Breast epithelium (tissue), 4 donors: ENCODE results near the gene CFH. TPM values are rescaled to one million over a fixed set of nuclear protein-coding genes. Genes with fewer than 3 reads are reported as not detected.
"Not testable (repeated sequence)": the region's sequence is repeated elsewhere in the genome, so short reads cannot be mapped to it uniquely, and the experiment has no call there.

Experiments
- DNase-seq, 2 donors: peaks; one replicate each; pipeline ENCODE4 v3.0.0-alpha.2; 2019; ENCODE audit warnings: low spot score in 2 of 2
- H3K27ac ChIP-seq, 2 donors: fragments of 200-600 bp; sonication (generic) in 1 of 2; one replicate each; pipeline ENCODE4 v1.5.1; 2016 to 2019; ENCODE audit warnings: mild to moderate bottlenecking in 1 of 2
- H3K27me3 ChIP-seq, 2 donors: fragments of 200-600 bp; sonication (generic) in 1 of 2; one replicate each; pipeline versions ENCODE4 v1.5.1 to v1.6.0; 2017 to 2019; ENCODE audit warnings: control low read depth in 1 of 2, mild to moderate bottlenecking in 1 of 2
- H3K36me3 ChIP-seq: fragments of 200-600 bp; one replicate; pipeline ENCODE4 v1.5.1; 2019
- H3K4me1 ChIP-seq, 2 donors: fragments of 200-600 bp; sonication (generic); one replicate each; pipeline ENCODE4 v1.5.1; 2016 to 2019; ENCODE audit warnings: control low read depth in 1 of 2
- H3K4me3 ChIP-seq, 3 donors: fragments of 200-600 bp; sonication (generic); 1 replicate in 2 of 3; 2 replicates in 1 of 3; pipeline ENCODE4 v1.5.1; 2016 to 2019; ENCODE audit warnings: mild to moderate bottlenecking in 3 of 3, moderate library complexity in 2 of 3
- H3K9me3 ChIP-seq, 2 donors: fragments of 200-600 bp; sonication (generic) in 1 of 2; one replicate each; pipeline ENCODE4 v1.5.1; 2016 to 2019; ENCODE audit warnings: control low read depth in 1 of 2
- POLR2A ChIP-seq: fragments of 450-650 bp; IDR thresholded peaks from one replicate; pipeline ENCODE4 v1.6.1; 2016; ENCODE audit warnings: antibody characterized with exemption, mild to moderate bottlenecking, moderate library complexity
- POLR2AphosphoS5 ChIP-seq, 3 donors: sonication (generic); formaldehyde crosslinking; IDR thresholded peaks; one replicate each; pipeline ENCODE4 v1.6.1; 2017; ENCODE audit warnings: antibody characterized with exemption in 3 of 3
- intact Hi-C: fragments of 100-400 bp; cut with DNase I; formaldehyde crosslinking; loops from one replicate; pipeline ENCODE4 v1.15.1; 2023; ENCODE audit warnings: low total_unique reads
- total RNA-seq, 3 donors: library from RNA; depleted of rRNA; stranded (reverse); fragments of >200 nt; gene quantifications; one replicate each; pipeline ENCODE4 v1.1.0, GENCODE V29; 2016
- TF ChIP-seq, protein P1 (sequence below), 3 donors: fragments of 450-650 bp; IDR thresholded peaks; one replicate each; pipeline ENCODE4 v1.5.1; 2016 to 2017; ENCODE audit warnings: antibody characterized with exemption in 3 of 3, mild to moderate bottlenecking in 3 of 3, moderate library complexity in 3 of 3

CFH gene
- total RNA-seq, 3 donors from 2014 or later: 59.7 to 266 (median 82.3) TPM

DNA sequence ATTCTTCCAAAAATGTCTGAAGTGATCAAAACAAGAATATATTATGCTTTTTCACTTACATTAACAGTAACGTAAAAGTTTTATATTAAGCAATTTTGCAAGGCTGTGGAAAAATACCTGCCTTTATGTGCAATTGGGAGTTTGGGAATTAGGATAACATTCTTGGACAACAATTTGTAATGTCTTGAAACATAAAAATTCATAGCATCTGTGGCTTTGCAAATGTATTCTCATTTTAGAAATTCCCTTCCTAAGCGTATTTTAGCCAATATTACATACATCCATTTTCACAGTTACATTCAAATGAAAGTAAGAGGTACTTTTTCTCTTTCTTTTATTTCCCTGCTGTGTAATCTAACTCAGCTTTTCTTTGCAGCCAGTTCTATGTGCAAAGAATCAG lies 13.4 kb upstream of the CFH start:
- intact Hi-C loops: no loop called here
- no peaks in the 10 kb centered on the region for H3K36me3 ChIP-seq
- TF ChIP-seq, protein P1, sequence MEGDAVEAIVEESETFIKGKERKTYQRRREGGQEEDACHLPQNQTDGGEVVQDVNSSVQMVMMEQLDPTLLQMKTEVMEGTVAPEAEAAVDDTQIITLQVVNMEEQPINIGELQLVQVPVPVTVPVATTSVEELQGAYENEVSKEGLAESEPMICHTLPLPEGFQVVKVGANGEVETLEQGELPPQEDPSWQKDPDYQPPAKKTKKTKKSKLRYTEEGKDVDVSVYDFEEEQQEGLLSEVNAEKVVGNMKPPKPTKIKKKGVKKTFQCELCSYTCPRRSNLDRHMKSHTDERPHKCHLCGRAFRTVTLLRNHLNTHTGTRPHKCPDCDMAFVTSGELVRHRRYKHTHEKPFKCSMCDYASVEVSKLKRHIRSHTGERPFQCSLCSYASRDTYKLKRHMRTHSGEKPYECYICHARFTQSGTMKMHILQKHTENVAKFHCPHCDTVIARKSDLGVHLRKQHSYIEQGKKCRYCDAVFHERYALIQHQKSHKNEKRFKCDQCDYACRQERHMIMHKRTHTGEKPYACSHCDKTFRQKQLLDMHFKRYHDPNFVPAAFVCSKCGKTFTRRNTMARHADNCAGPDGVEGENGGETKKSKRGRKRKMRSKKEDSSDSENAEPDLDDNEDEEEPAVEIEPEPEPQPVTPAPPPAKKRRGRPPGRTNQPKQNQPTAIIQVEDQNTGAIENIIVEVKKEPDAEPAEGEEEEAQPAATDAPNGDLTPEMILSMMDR (IDR thresholded peaks at IDR 0.05): no peak
- no peak for TF ChIP-seq POLR2AphosphoS5 (IDR thresholded peaks at IDR 0.05)
- TF ChIP-seq POLR2A: no peak
- no peaks in the 10 kb centered on the region for H3K4me1 ChIP-seq
- no peak overlapping the region for H3K27ac ChIP-seq
- no peaks in the 10 kb centered on the region for H3K9me3 ChIP-seq
- no peaks in the 10 kb centered on the region for H3K27me3 ChIP-seq
- DNase-seq: no peak
- H3K4me3 ChIP-seq: no peak overlapping the region

DNA sequence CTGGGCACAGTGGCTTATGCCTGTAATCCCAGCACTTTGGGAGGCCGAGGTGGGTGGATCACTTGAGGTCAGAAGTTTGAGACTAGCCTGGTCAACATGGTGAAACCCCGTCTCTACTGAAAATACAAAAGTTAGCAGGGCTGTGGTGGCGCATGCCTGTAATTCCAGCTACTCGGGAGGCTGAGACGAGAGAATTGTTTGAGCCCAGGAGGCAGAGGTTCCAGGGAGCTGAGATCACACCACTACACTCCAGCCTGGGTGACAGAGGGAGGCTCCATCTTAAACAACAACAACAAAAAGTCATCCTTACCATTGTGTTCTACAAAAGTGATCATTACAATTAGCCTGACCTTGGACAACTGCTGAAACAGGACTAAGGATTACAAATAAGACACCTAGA lies 12.6 kb upstream of the CFH start:
- intact Hi-C loops: not testable (repeated sequence)

DNA sequence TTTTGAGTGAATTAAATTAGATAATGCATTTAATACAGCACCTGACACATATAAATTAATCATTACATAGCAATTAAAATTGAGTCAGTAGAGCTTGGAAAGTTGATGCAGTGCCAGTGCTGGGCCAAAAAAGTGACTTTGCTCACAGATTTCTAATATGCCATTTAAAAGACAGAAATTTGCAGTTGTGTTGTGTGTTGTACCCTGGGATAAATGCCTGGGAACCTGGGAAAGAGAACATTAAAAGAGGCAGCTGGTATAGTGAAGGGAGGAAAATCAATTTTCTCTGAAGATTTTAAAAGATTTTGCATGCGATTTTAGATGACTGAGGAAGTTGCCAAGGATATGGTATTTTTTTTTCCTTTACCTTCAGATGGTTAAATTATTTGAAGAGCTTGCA lies 10.9 kb upstream of the CFH start:
- intact Hi-C loops: no loop called here
- no peaks in the 10 kb centered on the region for H3K36me3 ChIP-seq
- DNase-seq: no peak
- TF ChIP-seq POLR2A (no peak), POLR2AphosphoS5 (IDR thresholded peaks at IDR 0.05) (no peak)
- TF ChIP-seq, protein P1 (IDR thresholded peaks at IDR 0.05): no peak
- no peaks in the 10 kb centered on the region for H3K4me1 ChIP-seq
- no peak overlapping the region for H3K27ac ChIP-seq
- no peak overlapping the region for H3K4me3 ChIP-seq
- H3K9me3 ChIP-seq: no peaks in the 10 kb centered on the region
- no peaks in the 10 kb centered on the region for H3K27me3 ChIP-seq

More for the DNA sequence above, 12.6 kb upstream of the CFH start:
- not testable (repeated sequence) for DNase-seq, H3K36me3 ChIP-seq, H3K4me3 ChIP-seq, H3K27ac ChIP-seq, H3K27me3 ChIP-seq, H3K4me1 ChIP-seq, H3K9me3 ChIP-seq

DNA sequence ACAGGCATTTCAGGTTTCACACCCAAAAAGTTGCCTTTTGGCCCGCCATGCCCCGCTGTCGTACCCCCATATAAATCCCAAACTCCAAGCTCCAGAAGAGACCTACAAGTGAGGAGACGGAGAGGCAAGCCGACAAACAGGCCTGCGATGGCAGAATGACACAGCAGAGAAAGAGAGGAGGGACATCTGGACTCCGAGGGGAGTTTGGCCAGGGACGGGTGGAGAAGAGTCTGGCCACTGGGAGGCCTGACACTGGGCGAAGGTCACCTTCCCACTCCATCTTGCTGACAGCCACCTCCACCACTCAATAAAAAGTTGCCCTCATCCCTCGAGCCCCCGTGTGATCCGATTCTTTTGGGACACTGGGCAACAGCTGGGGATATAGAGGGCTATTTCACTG lies 1.9 kb upstream of the CFH start:
- intact Hi-C loops: no loop called here
- H3K4me3 ChIP-seq: no peak overlapping the region
- H3K9me3 ChIP-seq: no peaks in the 10 kb centered on the region
- no peak for DNase-seq
- no peak for TF ChIP-seq POLR2A
- H3K36me3 ChIP-seq: no peaks in the 10 kb centered on the region
- H3K27me3 ChIP-seq: no peaks in the 10 kb centered on the region
- H3K27ac ChIP-seq: peak overlapping the region in 1 of 2 donors; percentile 62
- H3K4me1 ChIP-seq: no peaks in the 10 kb centered on the region

DNA sequence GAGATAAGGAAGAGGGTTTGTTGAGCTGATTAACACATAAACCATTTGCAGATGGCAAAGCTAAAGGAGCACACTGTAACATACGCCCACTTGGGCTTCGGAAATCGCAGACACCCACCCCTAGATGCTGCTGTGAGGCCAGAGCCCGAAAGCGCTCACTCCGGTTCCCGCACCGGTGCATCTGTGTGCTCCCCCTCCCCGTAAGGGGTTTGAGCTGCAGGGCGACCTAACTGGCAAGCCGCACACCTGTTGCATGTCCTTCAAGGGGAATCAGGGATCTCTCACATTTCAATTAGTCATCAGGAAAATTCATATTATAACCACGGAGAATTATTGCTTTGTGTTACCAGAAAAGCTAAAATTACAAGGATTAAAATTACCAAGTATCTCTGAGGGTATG lies 1.4 kb upstream of the CFH start:
- Histone ChIP-seq H3K9me3 (no peaks in the 10 kb centered on the region), H3K4me1 (no peaks in the 10 kb centered on the region), H3K27me3 (no peaks in the 10 kb centered on the region), H3K4me3 (no peak overlapping the region), H3K36me3 (no peaks in the 10 kb centered on the region), H3K27ac (peak overlapping the region in 1 of 2 donors; percentile 62)
- DNase-seq: no peak
- TF ChIP-seq, protein P1 (IDR thresholded peaks at IDR 0.05): no peak
- no peak for TF ChIP-seq POLR2AphosphoS5 (IDR thresholded peaks at IDR 0.05)
- TF ChIP-seq POLR2A: no peak
- intact Hi-C loops: no loop called here

DNA sequence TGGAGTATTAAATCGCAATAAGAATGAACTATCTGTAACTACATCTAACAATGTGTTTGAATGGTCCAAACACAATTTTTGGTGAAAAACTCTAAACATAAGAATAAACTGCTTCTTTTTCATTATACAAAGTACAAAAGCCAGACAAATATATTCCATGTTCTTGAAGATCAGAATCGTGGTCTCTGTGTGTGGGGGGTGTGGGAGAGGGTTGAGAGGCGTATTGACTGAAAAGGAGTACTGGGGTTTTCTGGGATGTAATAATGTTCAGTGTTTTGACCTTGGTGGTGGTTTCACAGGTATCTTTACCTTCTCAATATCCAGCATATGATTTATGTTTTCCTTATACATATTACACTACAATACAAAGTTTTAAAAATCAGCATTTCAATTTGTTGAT lies 764 bp upstream of the CFH start:
- H3K27ac ChIP-seq: peak overlapping the region in 1 of 2 donors; percentile 62
- H3K27me3 ChIP-seq: no peaks in the 10 kb centered on the region
- TF ChIP-seq POLR2A (no peak), POLR2AphosphoS5 (IDR thresholded peaks at IDR 0.05) (no peak)
- TF ChIP-seq, protein P1 (IDR thresholded peaks at IDR 0.05): no peak
- H3K4me3 ChIP-seq: peak overlapping the region in 1 of 3 donors; percentile 55
- DNase-seq: no peak
- no peaks in the 10 kb centered on the region for H3K36me3 ChIP-seq
- no peaks in the 10 kb centered on the region for H3K4me1 ChIP-seq
- H3K9me3 ChIP-seq: no peaks in the 10 kb centered on the region
- intact Hi-C loops: no loop called here
